SK-N-DZ (cell line): ENCODE data around the gene TTC39C.
"Not testable (repeated sequence)": the region's sequence is repeated elsewhere in the genome, so short reads cannot be mapped to it uniquely, and the experiment has no call there.

Source experiments
- DNase-seq: peaks from one replicate; pipeline ENCODE4 v3.0.0-alpha.2; 2015; ENCODE audit warnings: low spot score

Gene TTC39C

DNA sequence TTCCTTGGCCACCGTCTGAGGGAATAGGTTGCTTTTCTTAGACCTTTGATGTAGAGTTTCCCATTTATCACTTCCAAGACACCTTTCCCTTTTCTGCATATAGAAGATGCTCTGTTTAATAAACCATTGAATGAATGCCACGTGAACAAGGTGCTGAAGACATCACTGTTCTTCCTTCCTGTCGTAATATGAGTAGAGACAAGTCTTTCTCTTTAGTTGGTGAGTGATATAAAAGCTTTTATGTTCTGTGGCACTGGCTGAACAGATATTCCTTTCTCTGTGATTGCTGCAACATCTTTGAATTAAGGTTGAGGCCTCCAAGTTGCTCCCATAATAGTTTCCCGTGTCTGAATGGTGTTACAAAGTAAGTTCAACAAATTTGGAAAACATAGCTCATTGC lies 38.7 kb downstream of the TTC39C start:
- DNase-seq, result no peak

DNA sequence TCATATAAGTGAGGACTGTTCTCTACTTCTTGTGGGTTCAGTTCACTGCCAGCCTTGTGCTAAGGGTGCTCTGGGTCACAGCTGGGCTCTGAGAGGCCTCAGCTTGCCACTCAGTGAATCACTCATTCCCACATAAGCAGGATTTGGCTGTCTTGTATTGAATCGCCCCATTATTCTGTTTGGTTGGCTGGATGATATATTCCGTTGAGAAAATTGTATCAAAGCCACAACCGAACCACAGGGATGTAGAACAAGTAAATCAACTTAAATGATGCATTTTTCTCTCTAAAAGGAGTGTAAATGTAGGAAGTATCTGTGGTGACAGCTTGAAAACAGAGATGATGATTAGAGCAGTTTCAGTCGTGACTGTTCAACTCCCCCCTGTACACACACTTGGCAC lies 39.6 kb downstream of the TTC39C start:
- DNase-seq, result no peak

DNA sequence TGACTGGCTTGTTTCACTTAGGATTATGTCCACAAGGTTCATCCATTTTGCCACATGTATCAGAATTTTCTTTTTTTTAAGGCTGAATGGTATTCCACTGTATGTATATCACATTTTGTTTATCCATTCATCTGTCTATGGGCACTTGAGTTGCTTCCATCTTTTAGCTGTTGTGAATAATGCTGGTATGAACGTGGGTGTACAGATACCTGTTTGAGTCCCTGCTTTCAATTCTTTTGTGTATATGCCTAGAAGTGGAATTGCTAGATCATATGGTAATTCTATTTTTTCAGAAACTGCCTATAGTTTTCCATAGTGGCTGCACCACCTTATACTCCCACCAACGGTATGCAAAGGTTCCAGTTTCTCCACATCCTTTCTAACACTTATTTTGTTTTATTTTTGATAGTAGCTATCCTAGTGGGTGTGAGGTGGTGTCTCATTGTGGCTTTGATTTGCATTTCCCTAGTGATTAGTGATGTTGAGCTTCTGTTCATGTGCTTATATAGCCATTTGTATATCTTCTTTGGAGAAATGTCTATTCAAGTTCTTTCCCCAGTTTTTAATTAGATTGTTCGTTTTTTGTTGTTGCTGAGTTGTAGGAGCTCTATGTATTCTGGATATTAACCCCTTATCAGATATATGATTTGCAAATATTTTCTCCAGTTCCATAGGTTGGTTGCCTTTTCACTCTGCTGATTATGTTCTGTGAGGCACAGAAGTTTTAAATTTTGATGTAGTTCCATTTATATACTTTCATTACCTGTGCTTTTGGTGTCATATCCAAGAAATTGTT lies 40.7 kb downstream of the TTC39C start:
- no peak for DNase-seq

DNA sequence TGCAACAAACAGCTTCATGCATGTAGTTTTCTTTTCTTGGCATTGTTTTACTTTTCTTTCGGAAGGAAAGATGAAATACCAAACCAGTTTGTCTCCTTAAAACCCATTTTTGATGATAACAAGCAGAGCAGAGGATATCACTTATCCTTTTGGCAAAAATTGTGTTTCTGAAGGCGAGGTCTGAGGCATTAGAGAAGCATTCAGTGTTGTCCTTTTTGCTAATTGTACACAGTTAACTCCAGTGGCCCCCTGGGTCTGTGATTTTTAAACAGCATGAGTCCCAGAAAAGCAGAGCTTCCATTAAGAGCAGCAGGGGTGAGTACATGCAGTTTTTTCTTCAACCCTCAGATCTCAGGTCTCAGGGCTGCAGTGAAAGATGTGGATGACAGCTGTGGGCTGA lies 41.3 kb downstream of the TTC39C start:
- DNase-seq, result peak; percentile 24

DNA sequence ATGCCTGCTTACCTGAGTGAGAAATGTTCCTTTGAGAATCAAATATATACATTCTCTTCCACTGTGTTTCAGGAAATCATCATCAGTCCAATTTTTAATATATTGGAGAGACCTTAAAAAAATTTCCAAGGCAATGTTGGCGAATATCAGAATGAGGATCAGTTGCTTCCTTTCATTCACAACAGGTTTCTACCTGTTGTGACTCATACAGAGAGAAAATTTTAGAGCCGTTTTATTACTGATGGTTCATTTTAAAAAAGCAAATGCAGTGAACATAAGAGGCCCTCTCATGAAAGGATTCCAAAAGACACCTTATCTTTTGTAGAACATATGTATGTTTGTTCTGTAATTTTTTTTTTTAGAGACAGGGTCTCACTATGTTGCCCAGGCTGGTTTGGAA lies 42.0 kb downstream of the TTC39C start:
- no peak for DNase-seq

DNA sequence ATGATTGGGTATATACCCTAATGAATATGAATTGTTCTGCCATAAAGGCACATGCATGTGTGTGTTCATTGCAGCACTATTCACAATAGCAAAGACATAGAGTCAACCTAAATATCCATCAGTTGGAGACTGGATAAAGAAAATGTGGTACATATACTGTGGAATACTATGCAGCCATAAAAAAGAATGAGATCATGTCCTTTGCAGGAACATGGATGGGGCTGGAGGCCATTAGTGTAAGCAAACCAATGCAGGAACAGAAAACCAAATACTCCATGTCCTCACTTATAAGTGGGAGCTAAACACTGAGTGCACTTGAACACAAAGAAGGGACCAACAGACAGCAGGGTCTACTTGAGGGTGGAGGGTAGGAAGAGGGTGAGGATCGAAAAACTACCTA lies 43.2 kb downstream of the TTC39C start:
- no peak for DNase-seq

DNA sequence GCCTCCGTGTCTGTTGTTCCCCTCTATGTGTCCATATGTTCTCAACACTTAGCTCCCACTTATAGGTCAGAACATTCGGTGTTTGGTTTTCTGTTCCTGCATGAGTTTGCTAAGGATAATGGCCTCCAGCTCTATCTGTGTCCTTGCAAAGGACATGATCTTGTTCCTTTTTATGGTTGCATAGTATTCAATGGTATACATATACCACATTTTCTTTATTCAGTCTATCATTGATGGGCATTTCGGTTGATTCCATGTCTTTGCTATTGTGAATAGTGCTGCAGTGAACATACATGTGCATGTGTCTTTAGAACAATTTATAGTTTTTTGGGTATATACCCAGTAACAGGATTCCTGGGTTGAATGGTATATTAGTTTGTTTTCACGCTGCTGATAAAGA lies 44.8 kb downstream of the TTC39C start:
- DNase-seq, result not testable (repeated sequence)

DNA sequence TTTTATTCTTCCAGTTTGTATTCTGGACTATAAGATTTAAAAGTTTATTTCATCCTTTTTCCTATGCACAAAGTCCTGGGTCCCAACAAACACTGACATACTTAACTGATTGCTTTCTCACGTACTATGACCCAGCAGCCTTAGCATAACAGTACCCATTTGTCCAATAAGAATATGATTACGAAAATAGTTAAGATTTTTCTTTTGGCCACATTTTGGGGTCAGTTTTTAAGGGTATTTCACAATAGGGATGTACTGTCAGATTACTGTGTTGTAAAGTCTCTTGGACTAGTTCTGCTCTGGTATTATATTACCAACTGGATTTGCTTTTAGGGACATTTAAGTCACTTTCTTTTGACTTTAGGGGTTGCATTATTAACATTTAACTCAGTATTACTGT lies 46.1 kb downstream of the TTC39C start:
- no peak for DNase-seq

DNA sequence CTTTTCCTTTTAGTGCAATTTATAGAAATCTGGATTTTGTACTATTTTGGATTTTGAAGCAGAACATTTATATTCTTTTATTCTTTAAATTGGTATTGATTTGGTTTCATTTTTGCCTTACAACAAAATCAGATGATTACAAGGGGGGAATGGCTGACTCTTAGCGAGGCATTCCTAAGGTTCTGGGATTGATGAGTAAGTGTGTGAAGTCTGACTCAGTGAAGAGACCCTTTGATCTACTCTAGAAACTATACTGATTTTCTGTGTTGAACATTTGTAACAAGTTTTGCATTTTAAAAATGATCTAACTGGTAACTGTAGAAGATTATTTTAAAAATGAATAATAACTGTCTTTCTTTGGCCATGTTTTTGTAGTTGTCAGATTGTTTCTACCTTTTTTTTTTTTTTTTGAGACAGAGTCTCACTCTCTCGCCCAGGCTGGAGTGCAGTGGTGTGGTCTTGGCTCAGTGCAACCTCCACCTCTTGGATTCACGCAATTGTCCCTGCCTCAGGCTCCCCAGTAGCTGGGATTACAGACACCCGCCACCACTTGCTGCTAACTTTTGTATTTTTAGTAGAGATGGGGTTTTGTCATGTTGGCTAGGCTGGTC lies 48.7 kb downstream of the TTC39C start:
- DNase-seq, result no peak

DNA sequence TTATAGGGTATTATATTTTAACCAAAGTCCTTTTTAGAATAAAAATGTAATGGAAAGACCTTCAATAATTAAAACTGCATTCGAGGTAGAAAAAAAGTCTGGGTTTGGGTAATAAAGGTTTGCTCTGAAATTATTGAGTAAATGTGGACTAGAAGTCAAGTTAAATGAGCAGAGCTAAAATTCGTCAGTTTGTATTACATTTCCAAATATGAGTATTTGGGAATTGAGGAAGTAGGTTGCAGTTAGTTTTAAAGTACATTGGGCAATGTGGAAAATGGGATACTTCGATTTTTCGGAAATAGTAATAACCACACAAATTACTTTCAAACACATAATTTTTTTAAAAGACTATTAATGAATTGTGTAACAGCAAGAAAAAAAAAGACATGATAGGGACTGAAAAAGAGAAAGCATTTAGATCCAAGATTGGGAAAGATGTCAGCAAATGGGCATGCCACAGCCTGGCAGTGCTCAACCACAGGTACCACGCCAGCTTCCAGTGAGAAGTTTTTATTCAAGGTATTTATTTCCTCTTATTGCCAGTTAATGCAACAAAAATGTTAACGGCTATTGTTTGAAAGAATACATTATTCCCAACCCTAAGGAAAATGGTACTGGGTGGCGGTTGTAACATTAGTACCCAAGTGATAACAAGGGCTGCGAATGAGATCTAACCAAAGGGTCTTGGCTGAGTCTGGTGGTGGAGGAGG lies 50.0 kb downstream of the TTC39C start:
- no peak for DNase-seq

DNA sequence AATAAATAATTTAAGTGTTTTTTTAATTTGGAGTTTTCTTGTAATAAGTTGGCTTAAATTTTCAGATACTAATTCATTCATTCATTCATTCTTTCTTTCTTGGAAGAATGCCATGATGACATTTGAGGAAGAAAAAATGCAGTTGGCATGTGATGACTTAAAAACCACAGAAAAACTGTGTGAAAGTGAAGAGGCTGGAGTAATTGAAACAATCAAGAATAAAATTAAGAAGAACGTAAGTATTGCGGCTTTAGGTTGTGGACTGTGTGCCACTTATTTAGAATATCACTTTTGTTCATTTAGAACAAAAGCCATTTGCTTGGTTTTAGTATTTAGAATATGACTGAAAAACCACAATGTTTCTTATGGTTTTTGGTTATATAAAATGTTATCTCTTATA lies 51.4 kb downstream of the TTC39C start:
- no peak for DNase-seq

DNA sequence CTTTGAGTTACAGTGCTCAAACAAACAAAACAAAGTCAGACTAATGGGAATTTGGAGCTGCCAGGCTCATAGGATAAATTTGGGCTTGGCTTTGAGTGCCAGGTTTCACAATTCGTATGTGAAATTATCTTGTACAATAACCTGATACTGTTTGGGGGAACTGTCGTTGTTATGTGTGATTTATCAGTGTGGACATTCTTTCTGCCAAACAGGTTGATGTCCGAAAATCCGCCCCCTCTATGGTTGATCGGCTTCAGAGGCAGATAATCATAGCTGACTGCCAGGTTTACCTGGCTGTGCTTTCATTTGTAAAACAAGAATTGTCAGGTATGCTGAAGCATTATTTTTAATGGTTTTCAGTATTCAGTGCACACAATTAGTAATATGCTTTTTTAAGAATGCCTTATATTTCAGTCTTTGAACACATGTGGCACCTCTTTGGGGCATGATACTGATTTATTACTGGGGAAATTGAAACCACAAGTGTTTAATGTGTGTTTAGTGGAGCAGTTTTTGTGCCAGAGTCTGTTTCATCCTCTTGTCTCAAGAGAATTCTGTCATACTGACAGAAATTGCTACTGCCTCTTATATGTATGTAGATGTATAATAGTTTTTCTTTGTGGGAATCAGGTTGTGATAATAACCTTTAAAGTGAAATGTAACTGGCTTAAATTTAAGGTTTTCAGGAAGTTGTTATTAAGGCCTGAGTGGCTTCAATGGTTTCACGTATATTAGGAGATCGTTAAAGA lies 54.6 kb downstream of the TTC39C start:
- DNase-seq, result no peak

DNA sequence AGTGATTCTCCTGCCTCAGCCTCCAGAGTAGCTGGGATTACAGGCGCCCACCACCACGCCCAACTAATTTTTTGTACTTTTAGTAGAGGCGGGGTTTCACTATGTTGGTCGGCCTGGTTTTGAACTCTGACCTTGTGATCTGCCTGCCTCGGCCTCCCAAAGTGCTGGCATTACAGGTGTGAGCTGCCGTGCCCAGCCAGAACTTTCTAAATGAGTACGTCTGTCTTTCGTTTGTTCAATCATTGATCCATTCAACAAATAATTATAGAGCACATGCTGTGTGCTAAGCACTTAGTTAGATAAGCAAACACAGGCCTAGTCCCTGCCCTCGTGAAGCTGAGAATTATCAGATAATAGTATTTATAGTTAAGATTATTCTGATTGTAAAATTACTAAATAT lies 56.5 kb downstream of the TTC39C start:
- DNase-seq, result no peak

DNA sequence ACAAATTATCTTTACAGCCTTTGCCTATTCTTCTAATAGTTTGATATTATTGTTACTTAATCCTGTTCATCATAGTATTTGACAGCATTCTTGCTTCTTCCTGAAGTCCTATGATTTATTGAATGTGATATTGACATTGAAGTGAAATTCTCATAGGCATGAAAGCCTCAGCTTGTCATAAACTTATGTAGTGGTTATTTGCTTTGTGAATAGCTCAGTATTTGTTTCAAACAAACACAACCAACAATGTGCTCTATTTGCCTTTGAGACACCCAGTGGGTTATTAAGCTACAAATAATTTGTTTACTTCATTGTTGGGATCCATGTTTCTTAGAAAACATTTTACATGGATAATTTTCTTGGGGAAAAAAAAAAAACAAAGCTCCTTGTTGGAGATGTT lies 57.2 kb downstream of the TTC39C start:
- no peak for DNase-seq

DNA sequence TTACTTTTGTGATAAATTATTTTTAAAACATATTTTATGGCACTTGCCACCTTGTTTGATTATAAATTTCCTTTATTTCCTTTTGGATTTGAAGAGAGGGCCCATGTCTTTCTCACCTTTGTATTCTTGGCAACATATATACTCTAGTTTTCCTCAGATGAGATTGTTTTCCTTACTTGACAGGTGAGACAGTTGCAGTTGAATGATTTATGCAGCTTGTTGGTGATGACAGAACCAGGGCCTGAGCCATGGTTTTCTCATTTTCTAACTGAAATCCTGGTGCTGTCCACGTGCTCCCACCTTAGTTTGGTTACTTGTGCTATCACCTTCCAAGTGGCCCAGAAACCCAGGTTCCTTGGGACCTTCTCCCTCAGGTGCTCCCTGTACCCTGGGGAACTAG lies 58.2 kb downstream of the TTC39C start:
- DNase-seq, result no peak

DNA sequence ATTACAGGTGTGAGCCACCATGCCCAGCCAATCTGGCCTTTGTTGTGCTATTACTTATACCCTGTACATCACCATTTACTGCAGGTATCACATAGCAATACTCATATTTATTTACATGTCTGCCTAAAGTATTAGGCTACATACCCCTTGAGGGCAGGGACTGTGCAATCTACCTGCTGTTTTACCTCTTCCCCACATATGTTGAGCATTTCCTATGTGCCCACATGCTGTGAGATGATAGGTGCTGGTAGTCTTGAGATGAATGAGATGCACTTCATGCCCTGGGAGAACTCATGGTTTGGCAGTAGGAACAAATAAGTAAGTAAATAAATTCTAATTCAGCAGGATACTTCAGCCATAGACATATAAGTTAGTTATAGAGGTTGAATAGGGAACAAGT lies 59.2 kb downstream of the TTC39C start:
- DNase-seq, result no peak

DNA sequence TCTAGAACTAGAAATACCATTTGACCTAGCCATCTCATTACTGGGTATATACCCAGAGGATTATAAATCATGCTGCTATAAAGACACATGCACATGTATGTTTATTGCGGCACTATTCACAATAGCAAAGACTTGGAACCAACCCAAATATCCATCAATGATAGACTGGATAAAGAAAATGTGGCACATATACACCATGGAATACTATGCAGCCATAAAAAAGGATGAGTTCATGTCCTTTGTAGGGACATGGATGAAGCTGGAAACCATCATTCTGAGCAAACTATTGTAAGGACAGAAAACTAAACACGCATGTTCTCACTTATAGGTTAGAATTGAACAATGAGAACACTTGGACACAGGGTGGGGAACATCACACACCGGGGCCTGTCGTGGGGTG lies 60.2 kb downstream of the TTC39C start:
- DNase-seq, result not testable (repeated sequence)

DNA sequence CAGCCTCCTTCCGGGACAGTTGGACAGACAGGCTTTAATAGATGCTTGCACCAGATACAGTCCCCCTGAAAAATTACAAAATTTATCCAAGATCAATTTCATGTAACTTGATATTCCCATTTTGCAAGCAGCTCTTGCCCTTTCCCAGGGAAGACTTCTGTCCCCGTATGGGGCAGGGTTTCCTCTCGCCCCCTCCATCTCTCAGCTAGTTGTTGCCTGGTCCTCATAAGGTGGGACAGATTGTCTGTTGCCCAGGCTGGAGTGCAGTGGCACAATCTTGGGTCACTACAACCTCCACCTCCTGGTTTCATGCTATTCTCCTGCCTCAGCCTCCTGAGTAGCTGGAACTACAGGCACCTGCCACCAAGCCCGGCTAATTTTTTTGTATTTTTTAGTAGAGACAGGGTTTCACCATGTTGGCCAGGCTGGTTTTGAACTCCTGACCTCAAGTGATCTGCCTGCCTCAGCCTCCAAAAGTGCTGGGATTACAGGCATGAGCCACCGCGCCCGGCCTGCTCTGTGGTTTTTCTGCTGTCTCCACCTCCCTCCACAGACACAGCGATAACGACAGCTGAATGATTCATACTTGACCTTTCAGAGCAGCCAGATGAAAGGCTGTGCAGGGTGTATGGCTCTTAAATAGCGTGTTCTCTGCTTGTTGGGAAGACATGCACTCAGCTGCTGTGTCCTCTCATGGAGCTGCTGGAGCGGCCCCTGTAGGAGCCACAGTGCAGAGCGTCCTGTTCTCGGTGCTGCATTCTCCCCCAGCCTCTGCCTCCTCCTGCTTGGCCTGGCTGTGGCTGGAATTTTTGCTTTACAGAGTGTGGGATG lies 61.4 kb downstream of the TTC39C start:
- peak; percentile 89 for DNase-seq

DNA sequence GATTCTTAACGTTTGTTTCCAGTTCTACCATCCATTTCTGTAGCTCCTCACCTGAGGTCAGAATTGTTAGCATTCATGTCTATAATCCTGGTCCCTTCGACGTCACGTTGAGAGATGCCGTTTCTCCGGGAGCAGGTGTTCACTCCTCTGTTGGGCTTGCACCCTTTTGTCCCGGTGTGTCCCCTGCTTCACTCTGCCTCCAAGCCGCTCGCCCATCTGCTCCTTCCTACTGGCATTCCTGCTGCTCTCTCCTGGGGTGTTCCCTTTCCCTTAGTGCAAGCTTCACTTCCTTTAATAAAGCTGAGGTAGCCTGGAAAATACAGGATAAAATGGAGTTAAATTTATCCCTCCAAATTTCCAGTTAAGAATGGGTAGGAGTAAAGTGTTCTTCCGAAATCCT lies 62.4 kb downstream of the TTC39C start:
- DNase-seq, result no peak

DNA sequence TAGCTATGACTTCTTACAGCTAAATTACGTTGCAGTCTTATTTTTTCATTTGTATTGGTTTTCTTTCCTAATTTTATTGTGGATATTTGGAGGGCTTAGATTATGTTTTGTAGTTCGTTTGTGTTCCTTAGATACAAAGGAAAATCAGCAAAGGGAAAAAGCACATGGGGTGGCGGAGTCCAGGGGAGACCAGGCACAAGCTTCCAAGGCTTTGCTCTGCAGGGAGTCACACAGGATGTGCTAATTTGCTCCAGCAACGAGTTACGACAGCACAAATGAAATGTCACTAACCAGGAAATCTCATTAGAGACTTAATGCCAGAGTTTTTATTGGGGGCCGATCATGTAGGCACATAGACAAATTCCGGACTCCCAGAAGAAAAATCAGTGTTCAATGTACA lies 63.8 kb downstream of the TTC39C start:
- DNase-seq, result no peak

DNA sequence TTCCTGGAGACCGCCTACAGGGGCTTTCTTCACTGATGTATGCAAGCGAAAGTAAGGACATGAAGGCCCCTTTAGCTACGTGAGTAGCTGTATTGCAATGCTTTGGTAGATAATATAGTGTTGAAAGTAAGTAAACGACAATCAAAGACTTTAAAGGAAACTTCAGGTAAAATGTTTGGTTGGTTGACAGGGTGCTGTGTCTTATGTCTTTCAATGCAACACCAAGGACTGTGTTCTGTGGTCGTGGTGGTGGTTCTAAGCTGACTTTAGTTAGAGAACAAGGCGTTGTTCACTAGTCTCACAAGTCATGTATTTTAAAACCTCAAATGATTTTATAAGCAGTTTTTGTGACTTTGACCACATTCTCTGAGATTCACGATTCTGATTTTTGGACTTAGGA lies 66.3 kb downstream of the TTC39C start:
- DNase-seq, result no peak
